Liver (tissue), 9 donors: ENCODE measurements around the gene DHRSX. TPM values are rescaled to one million over a fixed set of nuclear protein-coding genes. Genes with fewer than 3 reads are reported as not detected.

Experiments used
- DNase-seq: peaks from one replicate; pipeline ENCODE4 v3.0.0-alpha.2; 2017; ENCODE audit warnings: low spot score
- H3K27ac ChIP-seq, 2 donors: one replicate each; pipeline ENCODE4 v1.7.0; 2013; ENCODE audit warnings: inconsistent platforms in 2 of 2, low read length in 2 of 2, control low read depth in 1 of 2, low read depth in 1 of 2, mild to moderate bottlenecking in 1 of 2
- H3K27me3 ChIP-seq, 4 donors: one replicate each; pipeline versions ENCODE4 v1.6.1 to v1.7.0; 2013; ENCODE audit warnings: low read length in 3 of 4, inconsistent platforms in 1 of 4, mild to moderate bottlenecking in 1 of 4, moderate library complexity in 1 of 4; ENCODE audit not compliant: control insufficient read depth in 4 of 4, insufficient read depth in 4 of 4
- H3K36me3 ChIP-seq, 4 donors: one replicate each; pipeline versions ENCODE4 v1.6.1 to v1.7.0; 2013; ENCODE audit warnings: low read length in 3 of 4, mild to moderate bottlenecking in 3 of 4, low read depth in 1 of 4, moderate library complexity in 1 of 4; ENCODE audit not compliant: control insufficient read depth in 4 of 4, insufficient read depth in 3 of 4
- H3K4me1 ChIP-seq, 4 donors: one replicate each; pipeline versions ENCODE4 v1.6.1 to v1.7.0; 2013; ENCODE audit warnings: low read length in 3 of 4, mild to moderate bottlenecking in 3 of 4, moderate library complexity in 1 of 4; ENCODE audit not compliant: control insufficient read depth in 4 of 4, insufficient read depth in 4 of 4
- H3K4me3 ChIP-seq, 3 donors: one replicate each; pipeline versions ENCODE4 v1.6.1 to v1.7.0; 2013; ENCODE audit warnings: low read length in 3 of 3, control low read depth in 1 of 3, low read depth in 1 of 3, mild to moderate bottlenecking in 1 of 3
- H3K9ac ChIP-seq, 2 donors: one replicate each; pipeline ENCODE4 v1.7.0; 2013; ENCODE audit warnings: low read length in 2 of 2, mild to moderate bottlenecking in 2 of 2, moderate library complexity in 2 of 2, control low read depth in 1 of 2, low read depth in 1 of 2
- H3K9me3 ChIP-seq, 4 donors: one replicate each; pipeline versions ENCODE4 v1.6.1 to v1.7.0; 2013; ENCODE audit warnings: low read length in 3 of 4; ENCODE audit not compliant: control insufficient read depth in 4 of 4
- ATF3 ChIP-seq: IDR thresholded peaks from 2 replicates; pipeline ENCODE4 v1.6.1; 2016; ENCODE audit warnings: antibody characterized with exemption
- CTCF ChIP-seq: fragments of 150-350 bp; IDR thresholded peaks from 2 replicates; pipeline ENCODE4 v1.5.1; 2017; ENCODE audit warnings: improper control_type of control experiment, low read depth, low read length; ENCODE audit not compliant: missing input control
- FOXA1 ChIP-seq: IDR thresholded peaks from 2 replicates; pipeline ENCODE4 v1.6.1; 2016; ENCODE audit warnings: antibody characterized with exemption
- GABPA ChIP-seq, 2 donors: IDR thresholded peaks in 1 of 2; conservative IDR thresholded peaks in 1 of 2; 2 replicates each; pipeline ENCODE4 v1.6.1; 2016; ENCODE audit warnings: antibody characterized with exemption in 2 of 2, mild to moderate bottlenecking in 1 of 2, moderate library complexity in 1 of 2
- HNF4A ChIP-seq, 2 donors: conservative IDR thresholded peaks; 2 replicates each; pipeline ENCODE4 v1.6.1; 2016; ENCODE audit warnings: antibody characterized with exemption in 2 of 2, mild to moderate bottlenecking in 2 of 2
- HNF4G ChIP-seq: IDR thresholded peaks from 2 replicates; pipeline ENCODE4 v1.6.1; 2016; ENCODE audit warnings: antibody characterized with exemption
- JUND ChIP-seq, 2 donors: IDR thresholded peaks; 2 replicates each; pipeline ENCODE4 v1.6.1; 2016; ENCODE audit warnings: antibody characterized with exemption in 2 of 2
- NR2F2 ChIP-seq: IDR thresholded peaks from 2 replicates; pipeline ENCODE4 v1.6.1; 2016; ENCODE audit warnings: antibody characterized with exemption
- RAD21 ChIP-seq, 2 donors: IDR thresholded peaks; 2 replicates each; pipeline ENCODE4 v1.6.1; 2016; ENCODE audit warnings: antibody characterized with exemption in 2 of 2, mild to moderate bottlenecking in 2 of 2
- REST ChIP-seq: IDR thresholded peaks from 2 replicates; pipeline ENCODE4 v1.6.1; 2016; ENCODE audit warnings: antibody characterized with exemption, mild to moderate bottlenecking
- RXRA ChIP-seq, 2 donors: IDR thresholded peaks; 2 replicates each; pipeline ENCODE4 v1.6.1; 2017 to 2018; ENCODE audit warnings: antibody characterized with exemption in 2 of 2, mild to moderate bottlenecking in 1 of 2
- SP1 ChIP-seq: IDR thresholded peaks from 2 replicates; pipeline ENCODE4 v1.6.1; 2018; ENCODE audit warnings: antibody characterized with exemption, mild to moderate bottlenecking
- TAF1 ChIP-seq: conservative IDR thresholded peaks from 2 replicates; pipeline ENCODE4 v1.6.1; 2016; ENCODE audit warnings: antibody characterized with exemption, mild to moderate bottlenecking
- YY1 ChIP-seq: IDR thresholded peaks from 2 replicates; pipeline ENCODE4 v1.6.1; 2016; ENCODE audit warnings: antibody characterized with exemption, mild to moderate bottlenecking
- WGBS: extraction: QIAGEN DNeasy Blood & Tissue Kit; methylation state at CpG from one replicate; pipeline ENCODE4 v1.1.7; 2013; 5-methylcytosine and 5-hydroxymethylcytosine counted together
- polyA plus RNA-seq, 2 donors: library from polyadenylated mRNA; stranded (reverse) in 1 of 2; unstranded in 1 of 2; fragments of 200-250 nt in 1 of 2; fragments of >200 nt in 1 of 2; fragmentation: Nextera tagmentation in 1 of 2; extraction: Ambion mirVana in 1 of 2; gene quantifications; one replicate each; pipeline versions ENCODE4 v1.2.1 to v1.2.3, GENCODE V29; 2013 to 2015
- total RNA-seq, 2 donors: library from RNA; depleted of rRNA; stranded (reverse); fragments of >200 nt; gene quantifications; one replicate each; pipeline ENCODE4 v1.2.3, GENCODE V29; 2014
- donor health status: healthy.
- donor health status: healthy.
- donor health status: healthy.
- donor health status: healthy.
- donor health status: healthy.

Gene DHRSX
- total and polyA plus RNA-seq, 4 donors, result 17.2 to 35.2 (median 23.3) TPM

- Histone ChIP-seq H3K36me3 (no peaks in the 10 kb centered on the region), H3K27me3 (no peaks in the 10 kb centered on the region), H3K4me1 (no peaks in the 10 kb centered on the region), H3K9me3 (no peaks in the 10 kb centered on the region), H3K4me3 (no peak overlapping the region), H3K9ac (no peak overlapping the region), H3K27ac (no peak overlapping the region)
- WGBS, result 88% methylated on average over 10 of the region's 10 CpGs
- TF ChIP-seq HNF4A (conservative IDR thresholded peaks at IDR 0.05), result no peak
- TF ChIP-seq JUND (IDR thresholded peaks at IDR 0.05), result no peak
- TF ChIP-seq FOXA1, result no peak
- TF ChIP-seq CTCF, result no peak
- no peak for TF ChIP-seq RAD21 (IDR thresholded peaks at IDR 0.05)
- no peak for TF ChIP-seq HNF4G
- no peak for TF ChIP-seq NR2F2
- no peak for TF ChIP-seq ATF3
- no peak for TF ChIP-seq TAF1
- no peak for TF ChIP-seq GABPA (IDR thresholded peaks at IDR 0.05 in 1 of 2, conservative IDR thresholded peaks at IDR 0.05 in 1 of 2)
- no peak for TF ChIP-seq REST
- TF ChIP-seq RXRA (IDR thresholded peaks at IDR 0.05), result no peak
- no peak for TF ChIP-seq YY1
- no peak for TF ChIP-seq SP1
- no peak for DNase-seq
Measured at GRCh38 chrX:2526390-2526789, 25.6 kb upstream of the DHRSX start.

GRCh38 chrX:2523911-2524310, 23.1 kb upstream of the DHRSX start:
- no peaks in the 10 kb centered on the region for H3K9me3 ChIP-seq
- H3K27me3 ChIP-seq, result no peaks in the 10 kb centered on the region
- H3K4me1 ChIP-seq, result no peaks in the 10 kb centered on the region
- no peak for DNase-seq
- WGBS, result 73% methylated on average over 6 of the region's 6 CpGs
- no peaks in the 10 kb centered on the region for H3K36me3 ChIP-seq
- TF ChIP-seq RAD21 (IDR thresholded peaks at IDR 0.05), result no peak
- no peak for TF ChIP-seq ATF3
- TF ChIP-seq HNF4A (conservative IDR thresholded peaks at IDR 0.05), result no peak
- no peak for TF ChIP-seq CTCF
- no peak overlapping the region for H3K9ac ChIP-seq
- H3K4me3 ChIP-seq, result no peak overlapping the region
- no peak overlapping the region for H3K27ac ChIP-seq
